HCT116 (cell line): ENCODE data around the gene CGB1. TPM values are rescaled to one million over a fixed set of nuclear protein-coding genes. Genes with fewer than 3 reads are reported as not detected.

Experiments
- ATAC-seq: fragments of 200-7000 bp; cut with Tn5 transposase; 2 replicates; pipeline ENCODE4 v1.9.1; 2020; ENCODE audit warnings: mild to moderate bottlenecking, moderate library complexity
- BruUV-seq: library from RNA; stranded (reverse); fragments of 400-500 nt; replicated peaks from 2 replicates; lab custom pipeline; 2021; lab: Mats Ljungman, UMichigan
- CTCF ChIA-PET: fragments of 300-600 bp; sonication (Branson Sonifier 250); formaldehyde crosslinking; loops from one replicate; lab custom pipeline; 2021; ENCODE audit warnings: antibody characterized with exemption; lab: Charles Lee
- POLR2A ChIA-PET: fragments of 300-600, 350-600 bp; sonication (Branson Sonifier 250); formaldehyde crosslinking; loops from one replicate; lab custom pipeline; 2021; ENCODE audit warnings: antibody characterized with exemption; lab: Charles Lee
- RAD21 ChIA-PET, 2 experiments: fragments of 300-600 bp; sonication (Branson Sonifier 250); formaldehyde crosslinking; loops; one replicate each; lab custom pipeline; 2023; ENCODE audit warnings: low total read pairs in 2 of 2; ENCODE audit not compliant: uncharacterized antibody in 2 of 2, unreplicated experiment in 2 of 2, low non-redundant PET in 1 of 2; lab: Charles Lee
- DNase-seq: peaks from one replicate; pipeline ENCODE4 v3.0.0-alpha.2; 2010; ENCODE audit warnings: low read depth, low spot score
- H2AFZ ChIP-seq: fragments of 200-600 bp; shearing (Covaris generic), sonication (generic); 2 replicates; pipeline ENCODE4 v1.6.1; 2017; ENCODE audit warnings: low read depth, mixed run types, mixed read lengths, antibody characterized with exemption, low read length; ENCODE audit not compliant: poor library complexity, severe bottlenecking
- H3K27ac ChIP-seq: 2 replicates; pipeline ENCODE4 v1.5.1; 2012; ENCODE audit warnings: low read depth, low read length
- H3K27me3 ChIP-seq: fragments of 200-600 bp; sonication (generic); 2 replicates; pipeline ENCODE4 v1.6.1; 2016; ENCODE audit warnings: mixed run types, low read length, mixed read lengths; ENCODE audit not compliant: insufficient read depth
- H3K36me3 ChIP-seq, 2 experiments: fragments of 200-500 bp in 1 of 2; fragments of 200-600 bp in 1 of 2; sonication (Bioruptor generic) in 1 of 2; sonication (generic) in 1 of 2; 2 replicates each; pipeline versions ENCODE4 v1.5.1 to v1.6.1; 2014 to 2016; ENCODE audit warnings: low read length in 2 of 2, inconsistent platforms in 1 of 2, mixed read lengths in 1 of 2, mixed run types in 1 of 2; ENCODE audit not compliant: insufficient read depth in 2 of 2, control insufficient read depth in 1 of 2
- H3K4me1 ChIP-seq, 2 experiments: fragments of 200-600 bp in 1 of 2; sonication (generic) in 1 of 2; 2 replicates each; pipeline versions ENCODE4 v1.5.1 to v1.6.1; 2012 to 2017; ENCODE audit warnings: low read length in 2 of 2, inconsistent platforms in 1 of 2, mild to moderate bottlenecking in 1 of 2, mixed read lengths in 1 of 2, mixed run types in 1 of 2, moderate library complexity in 1 of 2; ENCODE audit not compliant: insufficient read depth in 2 of 2, control insufficient read depth in 1 of 2
- H3K4me2 ChIP-seq: fragments of 200-600 bp; sonication (generic); 2 replicates; pipeline ENCODE4 v1.6.1; 2017; ENCODE audit warnings: mixed run types, low read length, mixed read lengths
- H3K4me3 ChIP-seq, 2 experiments: fragments of 200-600 bp in 1 of 2; sonication (generic) in 1 of 2; replicated peaks in 1 of 2; 2 replicates each; pipeline ENCODE4 v1.5.1; 2011 to 2016; ENCODE audit warnings: low read length in 2 of 2, control low read depth in 1 of 2, low read depth in 1 of 2, mild to moderate bottlenecking in 1 of 2, mixed read lengths in 1 of 2, mixed run types in 1 of 2
- H3K79me2 ChIP-seq: fragments of 200-600 bp; sonication (generic); 2 replicates; pipeline ENCODE4 v1.6.1; 2017; ENCODE audit warnings: mild to moderate bottlenecking, mixed run types, low read length, moderate library complexity, mixed read lengths; ENCODE audit not compliant: insufficient read depth
- H3K9ac ChIP-seq: fragments of 200-600 bp; sonication (generic); 2 replicates; pipeline ENCODE4 v1.6.1; 2016; ENCODE audit warnings: low read length, mixed read lengths
- H3K9me2 ChIP-seq: fragments of 200-600 bp; sonication (generic), shearing (Covaris generic); 2 replicates; pipeline ENCODE4 v1.6.1; 2017; ENCODE audit warnings: mixed run types, mild to moderate bottlenecking, moderate library complexity; ENCODE audit not compliant: insufficient read depth
- H3K9me3 ChIP-seq, 2 experiments: fragments of 200-500 bp in 1 of 2; fragments of 200-600 bp in 1 of 2; sonication (Bioruptor generic) in 1 of 2; sonication (generic) in 1 of 2; 2 replicates each; pipeline ENCODE4 v1.6.1; 2014 to 2017; ENCODE audit warnings: low read length in 2 of 2, mixed read lengths in 2 of 2, inconsistent platforms in 1 of 2, low read depth in 1 of 2, mild to moderate bottlenecking in 1 of 2, mixed run types in 1 of 2, moderate library complexity in 1 of 2; ENCODE audit not compliant: control insufficient read depth in 1 of 2, insufficient read depth in 1 of 2
- H4K20me1 ChIP-seq: fragments of 200-600 bp; sonication (generic), shearing (Covaris generic); 2 replicates; pipeline ENCODE4 v1.6.1; 2017; ENCODE audit warnings: mixed run types, mild to moderate bottlenecking, moderate library complexity; ENCODE audit not compliant: insufficient read depth
- ATF3 ChIP-seq: IDR thresholded peaks from 2 replicates; pipeline ENCODE4 v1.6.1; 2012
- CBX3 ChIP-seq: IDR thresholded peaks from 2 replicates; pipeline ENCODE4 v1.6.1; 2012; ENCODE audit warnings: low read depth
- CEBPB ChIP-seq: IDR thresholded peaks from 2 replicates; pipeline ENCODE4 v1.6.1; 2012; ENCODE audit warnings: low read depth
- ELF1 ChIP-seq: IDR thresholded peaks from 2 replicates; pipeline ENCODE4 v1.6.1; 2012; ENCODE audit warnings: low read depth, borderline replicate concordance
- EZH2 ChIP-seq: fragments of 200-600 bp; sonication (generic); IDR thresholded peaks from 2 replicates; pipeline ENCODE4 v1.6.1; 2017; ENCODE audit warnings: antibody characterized with exemption, mixed run types
- EZH2phosphoT487 ChIP-seq: fragments of 200-600 bp; IDR thresholded peaks from 2 replicates; pipeline ENCODE4 v1.6.1; 2018; ENCODE audit warnings: antibody characterized with exemption, borderline replicate concordance
- JUND ChIP-seq: IDR thresholded peaks from 2 replicates; pipeline ENCODE4 v1.6.1; 2012
- POLR2A ChIP-seq: IDR thresholded peaks from 2 replicates; pipeline ENCODE4 v1.7.0; 2011; ENCODE audit warnings: borderline replicate concordance; ENCODE audit not compliant: insufficient read depth, insufficient read length; ENCODE audit errors: extremely low read depth
- POLR2AphosphoS5 ChIP-seq: IDR thresholded peaks from 2 replicates; pipeline ENCODE4 v1.6.1; 2011; ENCODE audit warnings: mild to moderate bottlenecking, low read depth, low read length, moderate library complexity
- RAD21 ChIP-seq: IDR thresholded peaks from 2 replicates; pipeline ENCODE4 v1.6.1; 2012; ENCODE audit warnings: low read depth, mild to moderate bottlenecking
- SP1 ChIP-seq: IDR thresholded peaks from 2 replicates; pipeline ENCODE4 v1.6.1; 2012; ENCODE audit warnings: low read depth
- TCF7L2 ChIP-seq: IDR thresholded peaks from 2 replicates; pipeline ENCODE4 v1.7.0; 2011; ENCODE audit warnings: borderline replicate concordance, inconsistent platforms; ENCODE audit not compliant: insufficient read depth, insufficient read length; ENCODE audit errors: extremely low read depth
- YY1 ChIP-seq: IDR thresholded peaks from 2 replicates; pipeline ENCODE4 v1.6.1; 2011; ENCODE audit warnings: low read length, low read depth, moderate library complexity, mild to moderate bottlenecking; ENCODE audit not compliant: insufficient replicate concordance; ENCODE audit errors: extremely low read depth
- ZBTB33 ChIP-seq: IDR thresholded peaks from 2 replicates; pipeline ENCODE4 v1.6.1; 2011; ENCODE audit warnings: mild to moderate bottlenecking, low read length, moderate library complexity; ENCODE audit not compliant: insufficient replicate concordance; ENCODE audit errors: extremely low read depth
- ZFX ChIP-seq: fragments of 450-650 bp; IDR thresholded peaks from 2 replicates; pipeline ENCODE4 v1.6.1; 2017
- ZNF274 ChIP-seq: fragments of 200-500 bp; sonication (Bioruptor generic); IDR thresholded peaks from 2 replicates; pipeline ENCODE4 v1.6.1; 2014; ENCODE audit warnings: mild to moderate bottlenecking, low read depth, low read length, inconsistent platforms
- intact Hi-C: fragments of 100-400 bp; cut with micrococcal nuclease; formaldehyde crosslinking; loops from 2 replicates; pipeline ENCODE4 v1.10.0; 2022
- total RNA-seq: library from RNA; stranded (reverse); gene quantifications from one replicate; pipeline ENCODE4 v1.2.1, GENCODE V29; 2021; ENCODE audit not compliant: unreplicated experiment
- TF ChIP-seq, protein P1 (sequence below): IDR thresholded peaks from 2 replicates; pipeline ENCODE4 v1.6.1; 2012; ENCODE audit warnings: low read depth
- TF ChIP-seq, protein P2 (sequence below): IDR thresholded peaks from 2 replicates; pipeline ENCODE4 v1.6.1; 2012

CGB1 gene
- total RNA-seq, 1 experiment from 2014 or later: 0.76 TPM

DNA sequence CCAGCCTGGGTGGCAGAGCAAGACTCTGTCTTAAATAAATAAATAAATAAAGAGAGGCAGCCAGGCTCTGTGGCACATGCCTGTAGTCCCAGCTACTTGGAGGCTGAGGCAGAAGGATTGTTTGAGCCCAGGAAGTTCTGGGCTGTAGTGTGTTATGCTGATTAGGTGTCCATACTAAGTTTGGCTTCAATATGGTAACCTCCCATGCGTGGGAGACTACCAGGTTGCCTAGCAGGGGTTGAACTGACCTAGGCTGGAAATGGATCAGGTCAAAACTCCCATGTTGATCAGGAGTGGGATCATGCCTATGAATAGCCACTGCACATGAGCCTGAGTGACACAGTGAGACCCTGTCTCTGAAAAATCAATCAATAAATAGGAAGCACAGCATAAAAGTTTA lies 44.6 kb upstream of the CGB1 start:
- no peak overlapping the region for H3K4me2 ChIP-seq
- TF ChIP-seq POLR2AphosphoS5 (no peak), TCF7L2 (no peak), ZBTB33 (no peak), ZFX (no peak), EZH2phosphoT487 (no peak), SP1 (no peak), ZNF274 (no peak), EZH2 (no peak), JUND (no peak), CEBPB (no peak), ATF3 (no peak), ELF1 (no peak), RAD21 (no peak), YY1 (no peak), CBX3 (no peak), POLR2A (no peak)
- TF ChIP-seq, protein P1, sequence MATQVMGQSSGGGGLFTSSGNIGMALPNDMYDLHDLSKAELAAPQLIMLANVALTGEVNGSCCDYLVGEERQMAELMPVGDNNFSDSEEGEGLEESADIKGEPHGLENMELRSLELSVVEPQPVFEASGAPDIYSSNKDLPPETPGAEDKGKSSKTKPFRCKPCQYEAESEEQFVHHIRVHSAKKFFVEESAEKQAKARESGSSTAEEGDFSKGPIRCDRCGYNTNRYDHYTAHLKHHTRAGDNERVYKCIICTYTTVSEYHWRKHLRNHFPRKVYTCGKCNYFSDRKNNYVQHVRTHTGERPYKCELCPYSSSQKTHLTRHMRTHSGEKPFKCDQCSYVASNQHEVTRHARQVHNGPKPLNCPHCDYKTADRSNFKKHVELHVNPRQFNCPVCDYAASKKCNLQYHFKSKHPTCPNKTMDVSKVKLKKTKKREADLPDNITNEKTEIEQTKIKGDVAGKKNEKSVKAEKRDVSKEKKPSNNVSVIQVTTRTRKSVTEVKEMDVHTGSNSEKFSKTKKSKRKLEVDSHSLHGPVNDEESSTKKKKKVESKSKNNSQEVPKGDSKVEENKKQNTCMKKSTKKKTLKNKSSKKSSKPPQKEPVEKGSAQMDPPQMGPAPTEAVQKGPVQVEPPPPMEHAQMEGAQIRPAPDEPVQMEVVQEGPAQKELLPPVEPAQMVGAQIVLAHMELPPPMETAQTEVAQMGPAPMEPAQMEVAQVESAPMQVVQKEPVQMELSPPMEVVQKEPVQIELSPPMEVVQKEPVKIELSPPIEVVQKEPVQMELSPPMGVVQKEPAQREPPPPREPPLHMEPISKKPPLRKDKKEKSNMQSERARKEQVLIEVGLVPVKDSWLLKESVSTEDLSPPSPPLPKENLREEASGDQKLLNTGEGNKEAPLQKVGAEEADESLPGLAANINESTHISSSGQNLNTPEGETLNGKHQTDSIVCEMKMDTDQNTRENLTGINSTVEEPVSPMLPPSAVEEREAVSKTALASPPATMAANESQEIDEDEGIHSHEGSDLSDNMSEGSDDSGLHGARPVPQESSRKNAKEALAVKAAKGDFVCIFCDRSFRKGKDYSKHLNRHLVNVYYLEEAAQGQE: no peak
- TF ChIP-seq, protein P2, sequence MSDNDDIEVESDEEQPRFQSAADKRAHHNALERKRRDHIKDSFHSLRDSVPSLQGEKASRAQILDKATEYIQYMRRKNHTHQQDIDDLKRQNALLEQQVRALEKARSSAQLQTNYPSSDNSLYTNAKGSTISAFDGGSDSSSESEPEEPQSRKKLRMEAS: no peak
- TF ChIP-seq, all 23 proteins: peak for 0
- intact Hi-C loops: no loop called here
- no peaks in the 10 kb centered on the region for H3K9me2 ChIP-seq
- H3K36me3 ChIP-seq: peaks cover 0 to 2% of the 10 kb centered on the region in 2 experiments; a peak in 1 of 4 replicates
- DNase-seq (no peak), ATAC-seq (no peak)
- H3K4me1 ChIP-seq: peaks cover under 1 to 10% of the 10 kb centered on the region in 2 experiments; a peak in 3 of 4 replicates
- no peak overlapping the region for H3K9ac ChIP-seq
- no TSS peak for BruUV-seq
- no peaks in the 10 kb centered on the region for H3K27me3 ChIP-seq
- H4K20me1 ChIP-seq: peaks cover 7% of the 10 kb centered on the region; the same call in 1 of the 2 replicates
- no peak overlapping the region for H3K27ac ChIP-seq
- no peak overlapping the region for H2AFZ ChIP-seq
- no peak overlapping the region for H3K4me3 ChIP-seq
- ChIA-PET POLR2A (no interaction called here), CTCF (no interaction called here), RAD21 (no interaction called here)
- peaks cover 10% of the 10 kb centered on the region for H3K79me2 ChIP-seq
- no peaks in the 10 kb centered on the region for H3K9me3 ChIP-seq
